Inflammatory macrophage (primary cell): Measurements from ENCODE around the gene VSNL1.

Experiments used
- DNase-seq, 2 donors: peaks; one replicate each; pipeline ENCODE4 v3.0.0-alpha.2; 2020 to 2022

Gene VSNL1

GRCh38 chr2:17583646-17584045 lies 43.1 kb downstream of the VSNL1 start:
- DNase-seq = no peak

GRCh38 chr2:17584689-17585088 lies 44.2 kb downstream of the VSNL1 start:
- no peak for DNase-seq

DNA sequence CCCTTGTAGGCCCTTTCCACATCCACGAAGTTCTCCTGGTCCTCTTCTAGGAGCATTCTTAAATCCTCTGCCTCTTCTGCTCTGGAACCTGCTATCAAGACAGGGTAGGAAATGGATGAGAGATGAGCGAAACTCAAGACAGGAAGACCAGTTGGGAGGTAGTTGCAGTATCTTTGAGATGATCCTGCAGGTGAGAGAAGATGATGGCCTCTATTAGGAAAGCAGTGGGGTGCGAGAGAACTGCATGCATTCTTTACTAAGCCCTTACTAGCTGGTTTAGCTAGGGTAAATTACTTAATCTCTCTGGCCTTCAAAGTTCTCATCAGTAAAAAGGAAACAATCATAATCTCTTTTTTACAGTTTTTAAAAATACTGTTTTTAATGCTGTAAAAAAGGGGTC lies 47.0 kb downstream of the VSNL1 start:
- DNase-seq = no peak

- no peak for DNase-seq
Observed at GRCh38 chr2:17588031-17588430, 47.5 kb downstream of the VSNL1 start.

DNA sequence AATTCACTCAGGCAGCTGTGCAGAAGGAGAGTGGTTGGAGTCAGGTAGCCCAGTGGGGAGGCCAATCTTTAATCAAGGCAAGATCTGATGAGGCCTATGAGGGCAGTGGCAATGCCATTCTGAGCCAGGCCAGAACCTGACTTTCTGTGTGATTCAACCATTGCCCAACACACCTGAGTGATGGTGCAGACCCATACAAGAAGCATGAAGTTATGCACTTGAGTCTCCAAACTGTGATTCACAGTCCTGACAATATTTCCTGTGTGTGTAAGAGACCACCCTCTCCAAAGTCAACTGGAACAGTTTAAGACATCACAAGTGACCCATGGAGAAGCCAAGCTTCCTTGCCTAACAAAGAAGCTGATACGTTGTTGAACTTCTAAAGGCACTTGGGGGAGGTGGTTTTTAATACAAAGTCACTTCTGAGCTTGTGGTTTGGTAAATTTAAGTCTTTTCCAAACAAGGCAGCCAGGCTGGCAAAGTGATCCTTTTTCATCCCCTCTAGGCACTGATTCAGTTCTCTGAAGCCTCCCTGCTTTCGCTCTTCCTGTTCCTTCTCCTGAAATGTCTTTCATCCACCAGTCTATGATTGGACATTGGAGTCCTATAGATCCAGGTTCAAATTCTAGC lies 49.0 kb downstream of the VSNL1 start:
- no peak for DNase-seq

DNA sequence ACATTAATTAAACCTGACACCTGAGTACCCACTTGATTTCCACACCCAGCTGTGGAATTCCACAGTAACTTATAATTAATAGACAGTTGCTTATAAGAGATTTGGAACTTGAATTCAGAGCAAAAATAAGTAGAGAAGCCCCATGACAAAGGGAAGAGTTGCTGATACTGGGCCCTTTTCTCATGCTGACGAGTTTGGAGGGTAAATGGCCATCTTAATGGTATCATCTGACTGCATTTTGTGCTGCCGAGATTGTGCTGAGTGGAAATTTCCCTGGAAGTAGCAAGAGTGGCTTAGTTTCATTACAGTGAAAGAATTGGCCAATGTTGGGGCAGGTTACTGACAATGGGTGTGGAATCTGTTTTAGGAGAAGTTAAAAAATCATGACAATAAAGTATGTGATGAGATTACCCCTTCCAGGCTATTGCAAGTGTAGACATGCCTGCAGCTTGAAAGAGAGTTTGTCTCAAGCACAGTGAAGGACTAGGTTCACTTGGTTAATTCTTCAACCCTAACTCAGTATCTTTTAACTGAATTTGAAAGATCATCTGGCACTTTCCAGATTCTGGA lies 49.9 kb downstream of the VSNL1 start:
- no peak for DNase-seq

DNA sequence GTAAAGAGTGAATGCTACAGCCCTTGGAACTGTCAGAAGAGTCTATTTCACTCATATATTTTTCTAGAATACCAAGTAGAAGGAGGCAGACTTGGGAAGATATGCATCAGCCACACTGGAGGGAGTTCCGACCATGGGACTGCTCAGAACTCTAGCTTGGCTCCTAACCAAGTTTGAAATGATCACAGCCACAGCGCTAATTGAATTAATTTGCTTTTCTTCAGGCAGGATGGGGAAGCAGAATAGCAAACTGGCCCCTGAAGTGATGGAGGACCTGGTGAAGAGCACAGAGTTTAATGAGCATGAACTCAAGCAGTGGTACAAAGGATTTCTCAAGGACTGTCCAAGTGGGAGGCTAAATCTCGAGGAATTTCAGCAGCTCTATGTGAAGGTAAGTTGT lies 51.4 kb downstream of the VSNL1 start:
- DNase-seq = no peak

- no peak for DNase-seq
Observed at GRCh38 chr2:17592731-17593409, 52.4 kb downstream of the VSNL1 start.

DNA sequence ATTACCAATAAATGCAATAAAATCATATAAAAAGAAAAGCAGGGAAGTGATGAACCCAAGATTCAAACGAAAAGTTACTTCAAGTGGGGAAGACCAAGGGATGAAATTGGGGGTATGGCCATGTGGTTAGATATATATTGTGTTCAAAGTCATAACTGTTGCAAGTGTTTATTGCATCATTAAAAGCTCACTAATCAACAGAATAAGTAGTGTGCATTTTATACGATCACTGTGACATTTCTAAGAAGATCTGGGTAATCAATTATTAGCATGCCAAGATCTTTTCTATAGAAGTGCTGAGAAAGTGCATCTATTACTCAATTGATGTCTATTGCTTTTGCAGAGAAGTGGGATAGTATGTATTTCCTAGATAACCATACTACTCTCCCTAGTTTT lies 52.9 kb downstream of the VSNL1 start:
- no peak for DNase-seq

DNA sequence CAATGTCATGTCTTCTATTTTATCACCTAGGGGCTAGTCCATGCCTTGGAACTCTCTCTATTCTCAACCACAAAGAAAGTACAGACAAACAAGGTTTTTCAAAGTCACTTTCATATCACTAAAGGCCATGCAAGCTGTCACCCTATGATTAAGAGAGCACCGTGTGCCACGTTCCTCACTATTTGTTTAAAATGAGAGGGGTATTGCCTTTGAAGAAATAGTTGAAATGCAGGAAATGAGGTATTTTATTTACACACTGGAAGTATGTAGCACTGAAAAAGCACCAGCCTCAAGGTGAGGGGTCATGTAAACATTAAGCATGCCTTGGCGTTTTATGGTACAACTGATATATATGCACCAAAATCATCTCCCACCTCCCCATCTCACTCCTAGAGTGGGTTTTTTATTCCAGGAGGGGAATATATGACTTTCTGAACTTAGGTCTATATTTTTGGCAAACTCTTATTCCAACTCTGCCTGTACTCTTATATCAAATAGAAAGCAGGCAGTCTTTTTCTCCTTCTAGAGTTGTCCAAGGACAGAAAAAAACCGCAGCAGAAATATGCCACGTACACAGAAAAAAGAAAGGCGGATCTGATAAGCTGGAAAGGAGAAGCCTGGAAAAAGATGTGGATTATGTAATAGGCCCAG lies 53.5 kb downstream of the VSNL1 start:
- DNase-seq = no peak

GRCh38 chr2:17594533-17595401 lies 54.3 kb downstream of the VSNL1 start:
- no peak for DNase-seq

GRCh38 chr2:17599617-17600016 lies 59.1 kb downstream of the VSNL1 start:
- no peak for DNase-seq

DNA sequence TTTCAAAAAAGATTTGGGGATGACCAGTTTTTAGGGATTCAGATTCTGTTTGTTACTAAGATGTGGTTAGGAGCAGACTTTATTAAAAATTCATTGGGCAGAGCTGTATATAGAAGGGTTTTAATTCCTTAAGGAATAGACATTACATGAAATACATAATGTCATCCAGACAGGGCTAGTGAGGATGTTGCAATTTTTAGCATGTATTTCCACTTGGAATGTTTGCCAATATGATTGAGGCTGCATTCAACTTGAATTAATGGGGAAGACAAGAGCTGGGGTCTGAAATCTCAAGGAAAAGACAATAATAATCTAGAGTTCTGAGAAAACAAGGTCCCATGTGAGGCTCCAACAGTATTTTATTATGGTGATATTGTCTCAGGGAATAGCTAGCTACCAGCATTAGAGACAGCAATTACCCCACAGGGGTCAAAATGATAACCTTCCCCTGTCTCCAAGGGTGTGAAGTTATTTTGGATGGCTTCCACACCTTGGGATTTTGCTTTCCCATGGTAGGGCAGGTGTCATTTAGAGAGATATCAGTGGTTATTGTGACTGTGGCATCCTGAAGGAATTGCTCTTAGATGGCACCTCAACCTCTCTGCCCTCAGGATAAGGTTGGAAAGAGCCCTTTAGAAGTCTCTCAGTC lies 60.2 kb downstream of the VSNL1 start:
- DNase-seq = no peak

- no peak for DNase-seq
Observed at GRCh38 chr2:17604050-17604449, 63.6 kb downstream of the VSNL1 start.

DNA sequence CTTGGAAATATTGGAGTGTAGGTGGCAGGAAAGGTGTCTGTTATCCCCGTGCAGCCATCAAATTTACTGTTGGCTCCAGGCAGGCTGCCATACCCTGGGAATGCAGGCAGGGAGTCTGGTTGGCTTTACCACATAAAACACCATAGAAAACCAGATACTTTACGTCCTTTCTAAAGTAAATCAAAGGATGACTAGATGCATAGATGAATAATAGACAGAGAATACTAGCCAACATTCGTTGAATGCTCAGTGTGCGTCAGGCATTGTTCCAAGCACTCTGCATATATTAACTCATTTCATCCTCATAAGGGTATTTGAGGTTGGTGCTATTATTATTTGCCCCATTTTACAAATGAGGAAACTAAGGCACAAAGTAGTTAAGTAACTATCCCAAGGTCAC lies 65.2 kb downstream of the VSNL1 start:
- no peak for DNase-seq

- no peak for DNase-seq
Observed at GRCh38 chr2:17606851-17607250, 66.4 kb downstream of the VSNL1 start.

GRCh38 chr2:17607379-17607778 lies 66.9 kb downstream of the VSNL1 start:
- DNase-seq = no peak

DNA sequence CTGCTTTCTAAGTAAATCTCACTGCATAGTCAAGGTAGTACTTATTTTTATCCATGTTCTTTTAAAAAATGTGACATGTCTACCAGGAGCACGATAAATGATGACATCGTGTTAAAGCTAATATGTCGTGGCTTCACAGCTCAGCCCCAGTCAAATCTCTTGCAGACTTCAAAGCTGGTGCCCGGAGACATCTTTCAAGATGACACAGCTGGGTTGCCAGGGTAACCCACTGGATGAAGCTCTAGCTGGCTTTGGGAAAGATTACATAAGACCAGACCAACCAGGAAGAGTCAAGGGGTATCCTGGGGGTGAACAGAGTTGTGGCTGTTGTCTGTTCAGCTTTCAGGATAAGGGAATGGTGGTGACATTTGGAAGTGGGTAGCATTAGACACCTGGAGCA lies 67.8 kb downstream of the VSNL1 start:
- DNase-seq = no peak

- DNase-seq = no peak
Observed at GRCh38 chr2:17610521-17610920, 70.0 kb downstream of the VSNL1 start.

- DNase-seq = no peak
Observed at GRCh38 chr2:17611036-17611435, 70.5 kb downstream of the VSNL1 start.

- no peak for DNase-seq
Observed at GRCh38 chr2:17614174-17614930, 73.9 kb downstream of the VSNL1 start.

DNA sequence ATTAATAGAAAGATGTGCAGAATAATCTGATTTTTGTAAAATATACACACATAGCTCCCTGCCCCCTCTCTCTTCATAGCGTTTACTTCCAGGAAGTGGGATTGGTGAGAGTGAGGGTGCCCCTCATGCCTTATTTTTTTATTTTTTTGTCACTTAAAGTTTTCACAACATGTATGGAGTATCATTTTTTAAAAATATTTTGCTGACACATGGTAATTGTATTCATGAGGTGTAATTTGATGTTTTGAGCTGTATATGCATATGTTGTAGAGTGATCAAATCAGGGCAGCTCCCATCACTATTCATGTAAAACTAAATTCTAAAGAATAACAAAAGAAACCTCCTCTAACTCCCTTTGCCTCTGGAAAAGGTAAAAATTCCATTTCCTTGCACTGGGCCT lies 74.7 kb downstream of the VSNL1 start:
- DNase-seq = no peak
